A673 (cell line): ENCODE measurements around the gene MAPK4.

Experiments used
- CTCF ChIP-seq: fragments of 300-800, 200-600 bp; sonication (generic); conservative IDR thresholded peaks from 2 replicates; pipeline ENCODE4 v1.5.1; 2017; ENCODE audit warnings: low read depth, mild to moderate bottlenecking, antibody characterized with exemption, low read length, moderate library complexity, mixed read lengths
- EZH2 ChIP-seq: fragments of 200-600 bp; sonication (generic); IDR thresholded peaks from 2 replicates; pipeline ENCODE4 v1.6.1; 2017; ENCODE audit warnings: borderline replicate concordance, low read depth, mild to moderate bottlenecking, mixed read lengths, antibody characterized with exemption, low read length; ENCODE audit not compliant: poor library complexity, severe bottlenecking

- no peak for TF ChIP-seq CTCF
- no peak for TF ChIP-seq EZH2
These were observed 14.0 kb upstream of the MAPK4 start for GRCh38 chr18:50545936-50546335.
